Stimulated activated CD8-positive, alpha-beta memory T cell treated with anti-CD3 and anti-CD28 coated beads, Interleukin-4, amount 100 ng/mL, for 48 hours (primary cell): ENCODE data around the gene SORCS3.

Experiments used
- DNase-seq: peaks from one replicate; pipeline ENCODE4 v3.0.0-alpha.2; 2020

The SORCS3 gene

GRCh38 chr10:104872691-104873090, 231.6 kb downstream of the SORCS3 start:
- DNase-seq = no peak

DNA sequence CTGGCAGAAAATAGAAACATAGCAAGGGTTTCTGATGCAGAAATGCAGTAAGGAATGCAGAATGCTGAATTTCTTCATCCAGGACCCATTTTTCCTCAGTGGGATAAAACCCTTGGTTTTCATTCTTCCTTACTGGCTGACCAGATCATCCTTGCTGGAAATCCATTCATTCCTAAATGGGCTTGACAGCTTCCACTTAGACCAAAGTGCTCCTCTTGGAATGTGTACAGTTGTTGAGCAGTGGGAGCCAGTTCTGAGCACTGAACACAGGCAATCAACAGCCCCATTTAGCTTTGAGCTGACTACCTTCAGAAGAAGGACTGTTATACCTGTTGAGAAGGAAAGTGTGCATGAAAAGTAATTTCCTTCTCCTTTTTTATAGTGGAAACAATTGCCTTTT, 232.1 kb downstream of the SORCS3 start:
- DNase-seq = no peak

- DNase-seq = no peak
These were observed 234.5 kb downstream of the SORCS3 start for GRCh38 chr10:104875561-104875960.

DNA sequence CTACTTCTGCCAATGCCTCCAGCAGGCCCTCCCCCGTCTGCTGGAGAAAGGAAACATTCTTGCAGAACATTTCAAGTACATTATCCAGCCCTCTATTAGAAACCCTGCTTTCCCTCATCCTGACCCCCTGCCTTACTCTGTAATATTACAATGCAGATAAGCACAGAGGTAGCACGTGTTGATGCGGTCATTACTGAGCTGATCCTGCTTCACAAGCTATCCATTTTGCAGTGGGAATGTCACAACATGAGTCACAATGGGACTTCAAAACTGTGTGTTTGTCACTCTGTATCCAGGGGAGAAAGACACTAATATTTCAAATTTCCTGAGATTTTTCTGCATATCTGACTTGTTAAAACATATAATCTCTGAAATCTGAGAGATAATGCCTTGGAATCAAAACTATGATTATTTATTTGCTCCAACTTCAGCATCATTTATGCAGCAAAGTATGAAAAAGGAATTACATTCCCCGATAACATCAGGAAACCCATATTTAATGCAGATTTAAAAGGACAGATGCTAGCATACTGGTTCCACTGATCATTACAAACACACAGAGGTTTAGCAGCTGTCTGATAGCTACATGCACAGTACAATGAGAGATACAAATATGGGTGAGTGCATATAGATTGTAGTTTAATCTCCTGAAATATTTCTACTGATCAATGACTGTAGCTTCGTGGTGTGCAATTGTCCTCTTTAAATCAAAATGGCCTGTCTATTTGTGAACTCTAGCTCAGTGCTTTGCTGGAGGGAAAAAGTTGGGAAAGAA, 239.7 kb downstream of the SORCS3 start:
- no peak for DNase-seq

- DNase-seq = no peak
These were observed 240.7 kb downstream of the SORCS3 start for GRCh38 chr10:104881740-104882139.

GRCh38 chr10:104892879-104893617, 252.0 kb downstream of the SORCS3 start:
- DNase-seq = no peak

DNA sequence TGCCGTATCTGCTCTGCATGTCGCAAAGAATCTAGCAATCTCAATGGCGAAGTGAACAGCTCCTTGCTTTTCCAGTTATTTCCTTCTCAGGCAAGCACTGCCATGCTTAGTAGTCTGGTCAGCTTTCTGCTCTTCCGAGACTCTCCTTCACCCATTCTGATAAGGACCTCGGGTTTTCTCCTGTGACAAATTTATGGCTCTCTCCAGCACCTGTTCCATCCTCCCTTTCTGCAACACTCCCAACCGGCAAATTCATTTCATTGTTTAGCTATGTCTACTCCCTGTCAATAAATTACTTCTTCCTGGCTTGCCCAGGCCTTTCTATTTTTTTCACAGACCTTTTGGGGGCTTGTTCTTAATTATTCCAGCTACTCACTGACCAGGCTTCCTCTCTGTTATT, 252.6 kb downstream of the SORCS3 start:
- DNase-seq = no peak

DNA sequence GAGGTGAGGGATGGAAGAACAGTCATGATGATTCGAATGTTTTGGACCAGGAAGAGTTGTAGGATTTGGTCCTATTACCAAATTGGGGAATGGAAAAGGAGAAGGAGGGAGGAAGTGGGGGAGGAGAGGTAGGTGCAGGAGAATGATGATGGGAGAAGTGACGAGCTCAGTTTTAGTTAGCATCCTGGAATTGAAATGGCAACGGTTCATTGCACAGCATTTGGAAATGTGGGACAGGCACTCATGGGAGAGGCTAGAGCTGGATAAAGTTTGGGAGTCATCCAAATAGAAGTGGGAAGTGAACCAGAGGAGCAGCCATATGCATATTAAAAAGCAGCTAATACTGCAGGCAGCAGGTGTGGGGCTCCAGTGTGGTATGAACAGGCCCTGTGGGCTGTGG, 253.6 kb downstream of the SORCS3 start:
- DNase-seq = no peak

- DNase-seq = no peak
These were observed 254.5 kb downstream of the SORCS3 start for GRCh38 chr10:104895541-104895940.

GRCh38 chr10:104895981-104896380, 254.9 kb downstream of the SORCS3 start:
- DNase-seq = no peak

- no peak for DNase-seq
These were observed 256.6 kb downstream of the SORCS3 start for GRCh38 chr10:104897696-104898095.

- DNase-seq = no peak
These were observed 258.7 kb downstream of the SORCS3 start for GRCh38 chr10:104899779-104900178.

DNA sequence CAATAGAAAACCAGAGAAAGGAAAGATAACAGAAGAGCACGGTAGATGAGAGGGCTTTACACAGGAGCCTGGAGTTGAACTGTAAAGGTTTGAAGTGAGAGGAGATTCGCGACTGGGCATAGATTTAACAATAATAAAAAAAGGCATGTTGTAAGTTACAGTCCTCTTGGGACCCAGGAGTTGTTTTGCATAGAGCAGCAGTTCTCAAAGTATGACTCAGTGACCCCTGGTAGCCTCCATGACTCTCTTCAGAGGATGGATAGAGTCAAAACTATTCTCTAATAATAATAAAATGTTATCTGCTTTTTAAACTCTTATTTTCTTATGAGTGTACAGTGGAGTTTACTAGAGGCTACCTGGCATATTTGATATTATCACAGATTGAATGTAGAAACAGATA, 262.3 kb downstream of the SORCS3 start:
- no peak for DNase-seq

- no peak for DNase-seq
These were observed 263.7 kb downstream of the SORCS3 start for GRCh38 chr10:104904753-104905323.

GRCh38 chr10:104906112-104906511, 265.0 kb downstream of the SORCS3 start:
- DNase-seq = no peak

DNA sequence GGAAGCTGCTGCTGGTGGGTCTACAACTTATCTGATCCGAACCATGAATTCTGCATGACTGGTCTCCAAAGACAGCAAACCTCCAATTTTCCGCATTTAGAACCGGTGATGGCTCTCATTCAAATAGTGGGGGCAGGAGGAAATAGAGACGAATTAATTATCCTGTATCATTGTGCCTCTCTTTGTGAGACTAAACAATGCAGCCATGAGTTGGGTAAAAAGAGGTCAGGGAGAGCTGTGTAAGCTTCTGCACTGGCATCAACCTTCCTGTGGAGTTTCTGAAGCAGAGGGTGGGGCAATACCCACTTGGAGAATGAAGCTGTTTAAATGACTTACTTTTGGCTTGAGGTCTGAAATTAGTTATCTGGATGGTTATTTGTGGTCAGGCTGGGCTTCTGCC, 266.4 kb downstream of the SORCS3 start:
- no peak for DNase-seq

GRCh38 chr10:104908581-104908980, 267.5 kb downstream of the SORCS3 start:
- no peak for DNase-seq

GRCh38 chr10:104910712-104911111, 269.6 kb downstream of the SORCS3 start:
- no peak for DNase-seq

DNA sequence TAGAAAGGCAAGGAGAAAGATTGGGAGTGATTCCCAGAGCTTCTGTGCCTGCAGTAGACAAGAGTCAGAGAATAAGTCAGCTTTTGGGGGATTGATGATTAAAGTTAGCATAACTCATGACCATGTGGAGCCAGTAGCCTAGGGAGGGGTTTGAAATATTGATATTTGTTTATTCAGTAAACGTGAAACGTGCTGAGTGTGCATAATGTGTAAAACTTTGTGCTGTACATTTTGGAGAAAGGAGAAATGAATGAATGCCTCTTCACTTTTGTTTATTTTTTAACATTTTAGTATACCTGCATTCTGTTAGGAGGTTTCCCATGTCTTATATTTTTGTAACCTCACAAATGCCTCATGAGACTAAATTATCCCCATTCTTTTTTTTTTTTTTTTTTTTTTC, 272.3 kb downstream of the SORCS3 start:
- DNase-seq = no peak

DNA sequence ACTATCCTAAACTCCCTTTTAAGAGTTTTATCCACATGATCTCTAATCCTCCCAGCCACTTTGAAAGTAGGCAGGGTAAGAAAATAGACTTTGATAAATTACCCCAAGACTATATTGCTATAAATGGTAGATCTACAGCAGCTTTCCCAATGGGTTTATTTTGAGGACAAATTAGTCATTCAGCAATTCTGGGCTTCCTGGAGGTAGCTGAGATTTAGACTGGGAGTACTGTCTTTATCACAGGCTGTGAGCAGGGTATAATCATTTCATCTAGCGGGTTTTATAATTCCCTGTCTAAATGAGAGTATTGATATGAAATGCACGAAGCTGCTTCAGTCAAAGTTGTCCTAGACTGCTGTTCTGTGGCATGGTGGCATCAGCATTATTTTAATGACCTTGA, 279.4 kb downstream of the SORCS3 start:
- DNase-seq = no peak

- DNase-seq = no peak
These were observed 280.7 kb downstream of the SORCS3 start for GRCh38 chr10:104921763-104922162.

DNA sequence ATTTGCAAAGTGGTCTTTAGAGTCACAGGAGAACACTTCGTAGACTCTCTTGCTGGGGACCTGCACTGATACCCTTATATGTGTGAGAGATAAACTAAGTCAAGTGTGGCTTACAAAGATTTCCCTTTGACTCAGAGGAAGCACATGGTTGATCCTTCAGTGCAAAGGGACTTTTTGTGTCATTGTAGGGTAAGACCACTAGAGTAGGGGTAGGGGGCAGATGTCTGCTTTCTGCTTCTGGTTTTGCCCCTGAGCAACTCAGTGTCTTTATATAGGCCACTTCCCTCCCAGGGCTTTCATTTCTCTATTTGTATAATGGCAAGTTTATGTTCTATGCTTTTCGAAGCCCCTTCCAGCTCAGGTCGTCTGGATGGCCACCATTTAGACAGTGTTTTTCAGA, 281.7 kb downstream of the SORCS3 start:
- DNase-seq = no peak

DNA sequence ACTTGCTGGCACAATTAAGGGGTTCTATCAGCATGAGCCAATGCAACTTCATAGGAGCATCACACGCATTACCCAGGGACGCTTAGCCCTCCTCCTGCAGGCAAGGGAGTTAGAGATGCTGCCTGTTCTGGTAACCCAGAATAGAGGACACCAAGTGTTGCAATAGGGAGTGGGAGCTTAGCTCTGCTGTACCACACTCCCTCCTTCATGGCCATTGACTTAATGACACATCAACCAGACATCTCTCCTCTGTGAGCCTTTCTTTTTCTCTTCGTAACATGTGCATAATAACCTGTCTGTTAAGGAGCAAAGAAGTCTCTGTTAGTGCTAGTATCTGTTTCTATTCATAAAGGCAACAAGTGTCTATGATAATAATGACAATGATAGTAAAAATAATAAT, 282.4 kb downstream of the SORCS3 start:
- no peak for DNase-seq

GRCh38 chr10:104924101-104924795, 283.2 kb downstream of the SORCS3 start:
- DNase-seq = no peak
